Fibroblast of skin of left quadriceps (primary cell): ENCODE results near the gene ZSCAN10.
A peak's percentile ranks its signal among the peaks of the same experiment; 100 is the strongest.
"Not testable (repeated sequence)": the region's sequence is repeated elsewhere in the genome, so short reads cannot be mapped to it uniquely, and the experiment has no call there.

Experiments
- DNase-seq, 2 experiments: peaks; one replicate each; pipeline ENCODE4 v3.0.0-alpha.2; 2013; ENCODE audit warnings: low read depth in 2 of 2

Gene ZSCAN10

DNA sequence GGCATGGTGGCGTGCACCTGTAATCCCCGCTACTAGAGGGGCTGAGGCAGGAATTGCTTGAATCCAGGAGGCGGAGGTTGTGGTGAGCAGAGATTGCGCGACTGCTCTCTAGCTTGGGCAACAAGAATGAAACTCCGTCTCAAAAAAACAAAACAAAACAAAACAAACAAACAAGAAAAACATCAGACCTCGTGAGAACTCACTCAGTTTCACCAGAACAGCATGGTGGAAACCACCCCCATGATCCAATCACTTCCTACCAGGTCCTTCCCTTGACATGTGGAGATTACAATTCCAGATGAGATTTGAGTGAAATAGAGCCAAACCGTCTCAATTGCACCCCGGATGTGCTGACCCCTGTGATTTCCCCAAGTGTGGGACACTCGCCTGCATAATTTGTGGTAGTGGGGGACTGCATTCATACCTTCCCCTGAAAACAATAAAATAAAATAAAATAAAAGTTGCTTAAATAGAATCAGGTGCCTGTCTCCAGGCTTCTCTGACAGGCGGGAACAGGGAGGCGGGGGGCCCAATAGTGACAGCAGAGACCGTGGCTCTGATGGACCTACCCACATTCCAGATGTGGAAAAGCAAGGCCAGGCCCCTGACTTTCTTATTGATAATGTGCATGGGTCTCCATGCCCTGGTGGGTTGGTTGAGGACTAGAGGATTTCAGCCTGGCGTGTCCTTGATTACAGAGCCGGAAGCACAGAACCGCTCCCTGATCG lies 13.1 kb downstream of the ZSCAN10 start:
- DNase-seq, result no peak

DNA sequence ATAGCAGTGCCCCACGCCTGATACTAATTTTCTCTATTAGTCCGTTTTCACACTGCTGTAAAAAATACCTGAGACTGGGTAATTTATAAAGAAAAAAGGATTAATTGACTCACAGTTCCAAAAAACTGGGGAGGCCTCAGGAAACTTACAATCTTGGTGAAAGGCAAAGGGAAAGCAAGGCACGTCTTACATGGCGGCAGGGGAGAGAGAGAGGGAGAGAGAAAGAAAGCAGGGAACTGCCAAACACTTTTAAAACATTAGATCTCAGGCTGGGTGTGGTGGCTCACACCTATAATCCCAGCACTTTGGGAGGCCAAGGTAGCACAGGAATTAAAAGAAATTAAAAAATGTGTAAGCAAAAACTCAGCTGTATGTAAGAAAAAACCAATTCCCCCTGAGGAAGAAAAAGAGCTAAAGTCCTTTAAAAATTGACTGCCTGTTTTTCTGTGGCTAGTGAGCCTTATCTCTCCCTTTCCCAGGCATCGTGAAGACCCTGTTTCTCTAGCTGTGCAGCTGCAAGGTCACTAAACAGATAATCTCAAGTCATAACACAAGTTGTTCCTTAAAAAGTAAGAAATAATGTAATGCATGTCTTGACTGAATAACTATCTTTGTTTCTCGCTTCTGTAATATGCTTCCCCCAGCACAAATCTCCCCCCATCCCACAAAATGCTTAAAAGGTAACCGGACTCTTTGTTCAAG lies 14.0 kb downstream of the ZSCAN10 start:
- no peak for DNase-seq

DNA sequence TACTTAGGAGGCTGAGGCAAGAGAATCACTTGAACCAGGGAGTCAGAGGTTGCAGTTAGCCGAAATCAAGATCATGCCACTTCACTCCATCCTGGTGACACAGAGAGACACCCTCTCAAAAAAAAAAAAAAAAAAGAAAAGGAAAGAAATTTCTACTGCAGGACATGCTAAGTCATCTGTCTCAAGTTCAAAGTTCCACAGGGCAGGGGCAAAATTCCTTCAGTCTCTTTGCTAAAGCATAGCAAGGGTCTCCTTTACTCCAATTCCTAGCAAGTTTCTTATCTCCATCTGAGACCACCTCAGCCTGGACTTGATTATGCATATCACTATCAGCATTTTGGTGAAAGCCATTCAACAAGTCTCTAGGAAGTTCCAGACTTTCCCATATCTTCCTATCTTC lies 14.6 kb downstream of the ZSCAN10 start:
- no peak for DNase-seq

DNA sequence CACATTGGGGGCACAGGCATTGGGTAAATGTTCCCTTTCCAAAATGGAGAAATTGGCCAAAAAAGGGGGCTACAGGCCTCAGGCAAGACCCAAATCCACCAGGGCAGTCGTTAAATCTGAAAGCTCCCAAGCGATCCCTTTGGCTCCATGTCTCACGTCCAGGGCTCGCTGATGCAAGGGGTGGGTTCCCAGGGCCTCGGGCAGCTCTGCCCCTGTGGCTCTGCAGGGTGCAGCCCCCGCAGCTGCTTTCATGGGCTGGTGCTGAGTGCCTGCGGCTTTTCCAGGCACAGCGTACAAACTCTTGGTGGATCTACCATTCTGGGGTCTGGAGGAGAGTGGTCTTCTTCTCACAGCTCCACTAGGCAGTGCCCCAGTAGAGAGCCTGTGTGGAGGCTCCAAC lies 15.7 kb downstream of the ZSCAN10 start:
- not testable (repeated sequence) for DNase-seq

DNA sequence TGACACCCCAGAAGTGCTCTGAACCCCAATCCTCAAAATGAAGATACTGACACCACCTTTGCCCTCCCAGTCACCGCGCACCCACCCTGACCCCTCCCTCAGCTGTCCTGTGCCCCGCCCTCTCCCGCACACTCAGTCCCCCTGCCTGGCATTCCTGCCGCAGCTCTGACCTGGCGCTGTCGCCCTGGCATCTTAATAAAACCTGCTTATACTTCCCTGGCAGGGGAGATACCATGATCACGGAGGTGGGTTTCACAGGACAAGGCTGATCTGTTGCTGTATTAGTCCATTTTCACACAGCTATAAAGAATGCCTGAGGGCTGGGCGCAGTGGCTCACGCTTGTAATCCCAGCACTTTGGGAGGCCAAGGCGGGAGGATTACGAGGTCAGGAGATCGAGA lies 17.1 kb downstream of the ZSCAN10 start:
- not testable (repeated sequence) for DNase-seq

DNA sequence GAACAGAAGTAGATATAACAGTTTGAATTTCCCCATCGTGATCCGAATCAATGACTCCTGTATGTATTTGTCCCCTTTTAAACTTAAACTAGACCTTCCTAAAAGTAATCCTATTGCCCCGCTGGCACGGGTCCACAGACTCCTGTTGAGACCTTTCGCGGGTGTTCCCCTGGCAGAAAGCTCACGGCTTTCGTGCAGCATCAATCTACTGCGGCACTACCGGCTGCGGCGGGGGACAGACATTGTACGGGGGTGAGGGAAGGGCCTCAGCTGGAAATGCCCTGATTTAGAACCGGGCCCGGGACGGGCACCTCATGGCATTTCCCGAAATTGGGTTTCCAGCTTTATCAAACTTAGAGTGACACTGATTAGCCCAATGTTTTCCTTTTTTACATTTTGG lies 19.1 kb downstream of the ZSCAN10 start:
- no peak for DNase-seq

DNA sequence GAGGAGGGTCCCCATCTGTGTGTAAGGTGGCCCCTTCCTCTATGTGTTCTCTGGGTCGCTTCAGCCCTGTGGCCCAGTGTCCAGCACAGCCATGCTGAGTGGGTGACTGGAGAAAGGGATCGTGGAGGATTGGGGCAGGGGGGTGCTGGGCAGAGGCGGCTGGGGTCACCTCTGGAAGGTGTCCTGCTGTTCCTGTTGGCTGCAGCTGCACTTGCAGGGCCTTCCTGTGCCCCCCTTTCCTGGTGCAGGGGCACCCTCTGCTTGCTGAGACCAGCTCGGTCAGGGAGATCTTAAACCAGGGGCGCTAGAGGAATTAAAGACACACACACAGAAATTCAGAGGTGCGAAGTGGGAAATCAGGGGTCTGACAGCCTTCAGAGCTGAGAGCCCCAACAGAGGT lies 22.5 kb downstream of the ZSCAN10 start:
- no peak for DNase-seq

DNA sequence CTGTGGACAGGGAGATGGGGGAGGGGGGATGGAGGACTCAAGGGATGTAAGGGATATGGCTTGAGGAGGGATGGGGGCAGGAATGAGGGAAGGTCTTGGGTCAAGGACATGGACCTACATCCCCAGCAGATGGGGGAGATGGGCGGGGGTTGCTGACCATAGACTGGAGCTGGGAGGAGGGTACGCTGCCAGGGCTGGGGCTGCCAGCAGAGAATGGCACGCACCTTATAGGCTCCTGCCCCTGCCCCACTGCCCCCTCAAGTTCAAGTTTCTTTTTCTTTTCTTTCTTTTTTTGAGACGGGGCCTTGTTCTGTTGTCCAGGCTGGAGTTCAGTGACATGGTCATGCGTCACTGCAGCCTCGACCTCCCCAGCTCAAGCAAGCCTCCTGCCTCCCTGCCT lies 23.1 kb downstream of the ZSCAN10 start:
- not testable (repeated sequence) for DNase-seq

DNA sequence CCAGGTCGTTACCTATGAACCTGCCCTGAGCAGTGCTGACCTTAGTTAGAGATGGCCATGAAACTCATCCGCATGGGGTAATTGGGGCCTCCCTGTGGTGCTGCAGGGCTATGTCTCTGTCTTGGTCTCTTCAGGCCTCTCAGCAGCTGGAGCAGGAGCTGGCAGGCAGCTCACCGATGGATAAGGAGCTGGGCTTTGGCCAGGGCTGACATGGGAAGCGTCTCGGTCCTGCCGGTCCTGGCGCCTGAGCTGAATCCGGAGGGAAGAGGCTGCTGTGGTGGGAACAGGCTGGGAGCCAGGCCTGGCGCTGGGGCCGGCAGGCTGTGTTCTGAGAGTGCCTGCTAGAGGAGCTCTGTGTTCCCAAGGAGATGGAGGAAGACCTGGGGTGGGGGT lies 23.6 kb downstream of the ZSCAN10 start:
- DNase-seq, result no peak

DNA sequence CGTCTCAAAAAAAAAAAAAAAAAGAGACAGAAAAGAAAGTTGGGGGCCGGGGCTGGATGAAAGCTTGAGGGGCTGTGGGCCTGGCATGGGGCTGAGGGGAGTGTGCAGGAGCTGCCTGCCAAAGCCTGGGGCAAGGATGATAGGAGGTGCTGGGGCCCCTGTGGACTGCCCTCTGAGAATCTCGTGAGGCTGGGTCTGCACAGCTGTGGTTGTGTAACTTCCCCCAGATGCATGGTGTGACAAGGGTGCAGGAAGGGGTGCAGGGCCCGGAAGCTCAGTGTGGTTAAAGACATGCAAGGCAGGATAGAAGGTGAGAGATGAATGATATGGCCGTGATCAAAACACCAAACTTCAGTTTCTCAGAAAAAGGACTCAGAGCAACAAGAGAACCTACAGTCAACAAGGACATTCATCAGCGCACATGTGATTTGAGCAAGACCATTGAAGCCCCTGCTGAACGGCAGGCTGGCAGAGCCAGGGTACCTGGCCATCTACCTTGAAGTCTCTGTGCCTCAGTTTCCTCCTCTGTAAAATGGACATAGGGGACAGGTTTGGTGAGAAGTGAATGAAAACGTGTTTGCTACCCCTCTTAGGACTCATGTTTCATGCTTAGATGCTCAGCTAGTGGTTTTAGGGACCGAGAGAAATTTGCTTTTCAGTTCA lies 24.1 kb downstream of the ZSCAN10 start:
- no peak for DNase-seq

DNA sequence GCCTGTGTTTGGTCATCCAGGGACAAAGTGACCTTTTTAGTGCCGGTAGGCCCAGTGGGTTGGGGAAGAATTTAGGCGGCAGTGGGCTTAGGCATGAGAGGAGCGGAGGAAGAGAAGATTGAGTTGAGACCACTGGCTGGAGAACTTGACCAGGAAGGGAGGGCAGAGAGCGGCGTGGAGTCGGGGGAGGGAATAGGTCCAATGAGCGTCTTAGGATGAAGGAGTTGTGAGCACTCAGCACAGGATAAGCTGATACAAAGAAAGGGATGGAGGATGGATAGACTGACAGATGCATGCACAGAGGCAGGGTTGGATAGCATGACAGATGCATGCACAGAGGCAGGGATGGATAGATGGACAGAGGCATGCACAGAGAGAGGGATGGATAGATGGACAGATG lies 25.6 kb downstream of the ZSCAN10 start:
- no peak for DNase-seq

DNA sequence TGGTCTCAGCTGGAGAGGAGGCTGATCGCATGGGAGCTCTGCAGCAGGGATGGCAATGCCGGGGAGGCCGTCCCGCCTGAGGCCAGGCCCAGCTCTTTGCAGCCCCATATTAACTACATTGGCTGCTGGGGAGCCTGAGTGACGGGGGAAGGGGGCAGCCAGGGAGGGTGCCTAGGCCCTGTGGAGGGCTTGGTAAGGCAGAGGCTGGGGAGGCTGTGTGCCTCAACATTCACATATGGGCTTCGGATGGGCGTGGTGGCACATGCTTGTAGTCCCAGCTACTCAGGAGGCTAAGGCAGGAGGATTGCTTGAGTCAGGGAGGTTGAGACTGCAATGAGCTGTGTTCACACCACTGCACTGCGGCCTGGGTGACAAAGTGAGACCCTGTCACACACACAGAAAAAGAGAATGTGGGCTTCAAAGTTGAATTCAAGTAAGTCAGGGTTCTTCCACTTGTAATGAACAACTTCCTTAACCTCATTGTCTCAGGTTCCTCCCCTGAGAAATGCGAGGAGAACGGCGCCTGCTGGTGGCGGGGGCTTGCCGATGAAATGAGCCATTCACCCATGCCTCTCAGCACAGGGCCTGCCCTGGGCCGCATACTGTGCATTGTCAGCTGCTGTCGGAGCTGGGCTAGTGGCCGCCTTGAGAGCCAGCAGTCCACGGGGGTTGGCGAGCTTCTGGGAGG lies 26.4 kb downstream of the ZSCAN10 start:
- DNase-seq, result not testable (repeated sequence)

DNA sequence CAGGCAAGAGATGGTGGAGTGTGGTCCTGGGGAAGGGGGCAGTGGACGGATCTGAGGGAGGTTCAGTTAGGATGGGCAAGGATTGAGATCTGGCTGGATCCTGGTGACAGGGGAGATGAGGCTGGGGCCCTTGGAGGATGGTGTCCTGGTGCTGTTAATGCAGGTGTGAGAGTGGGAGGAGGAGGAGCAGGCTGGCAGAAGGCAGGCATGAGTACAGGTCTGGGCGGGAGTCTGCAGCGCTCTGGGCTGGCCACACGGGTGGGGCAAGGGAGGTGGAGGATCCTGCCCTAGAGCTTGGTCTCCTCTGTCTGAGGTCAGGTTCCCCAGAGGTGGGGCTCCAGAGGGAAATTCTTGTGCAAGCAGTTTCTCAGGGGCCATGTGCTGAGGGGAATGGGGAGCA lies 26.9 kb downstream of the ZSCAN10 start:
- not testable (repeated sequence) for DNase-seq

DNA sequence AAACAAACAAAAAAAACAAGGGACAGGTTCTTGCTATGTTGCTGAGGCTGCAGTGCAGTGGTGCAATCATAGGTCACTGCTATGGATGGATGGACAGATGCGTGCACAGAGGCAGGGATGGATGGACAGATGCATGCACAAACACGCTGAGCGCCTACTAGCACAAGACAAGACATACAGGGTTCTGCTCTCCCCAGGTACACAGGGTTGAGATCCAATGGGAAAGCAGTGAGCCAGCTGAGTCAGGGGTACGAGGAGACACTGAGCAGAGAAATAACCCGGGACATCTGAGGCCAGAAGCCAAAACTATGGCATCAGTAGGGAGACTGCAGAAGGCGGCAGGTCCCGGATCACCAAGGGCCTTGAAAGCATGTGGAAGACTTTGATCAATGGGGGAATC lies 27.4 kb downstream of the ZSCAN10 start:
- DNase-seq, result no peak

DNA sequence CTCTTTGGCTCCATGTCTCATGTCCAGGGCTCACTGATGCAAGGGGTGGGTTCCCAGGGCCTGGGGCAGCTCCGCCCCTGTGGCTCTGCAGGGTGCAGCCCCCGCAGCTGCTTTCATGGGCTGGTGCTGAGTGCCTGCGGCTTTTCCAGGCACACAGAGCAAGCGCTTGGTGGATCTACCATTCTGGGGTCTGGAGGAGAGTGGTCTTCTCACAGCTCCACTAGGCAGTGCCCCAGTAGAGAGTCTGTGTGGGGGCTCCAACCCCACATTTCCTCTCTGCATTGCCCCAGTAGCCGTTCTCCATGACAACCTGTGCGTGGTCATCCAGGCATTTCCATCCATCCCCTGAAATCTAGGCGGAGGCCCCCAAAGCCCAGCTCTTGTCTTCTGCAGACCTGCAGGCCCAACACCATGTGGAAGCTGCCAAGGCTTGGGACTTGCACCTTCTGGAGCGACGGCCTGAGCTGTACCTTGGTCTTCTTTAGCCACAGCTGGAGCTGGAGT lies 28.4 kb downstream of the ZSCAN10 start:
- DNase-seq, result no peak

DNA sequence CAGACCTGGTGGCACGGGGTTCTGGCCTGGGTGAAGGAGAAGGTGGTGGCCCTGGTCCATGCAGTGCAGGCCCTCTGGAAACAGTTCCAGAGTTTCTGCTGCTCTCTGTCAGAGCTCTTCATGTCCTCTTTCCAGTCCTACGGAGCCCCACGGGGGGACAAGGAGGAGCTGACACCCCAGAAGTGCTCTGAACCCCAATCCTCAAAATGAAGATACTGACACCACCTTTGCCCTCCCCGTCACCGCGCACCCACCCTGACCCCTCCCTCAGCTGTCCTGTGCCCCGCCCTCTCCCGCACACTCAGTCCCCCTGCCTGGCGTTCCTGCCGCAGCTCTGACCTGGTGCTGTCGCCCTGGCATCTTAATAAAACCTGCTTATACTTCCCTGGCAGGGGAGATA lies 29.9 kb downstream of the ZSCAN10 start:
- DNase-seq, result not testable (repeated sequence)

DNA sequence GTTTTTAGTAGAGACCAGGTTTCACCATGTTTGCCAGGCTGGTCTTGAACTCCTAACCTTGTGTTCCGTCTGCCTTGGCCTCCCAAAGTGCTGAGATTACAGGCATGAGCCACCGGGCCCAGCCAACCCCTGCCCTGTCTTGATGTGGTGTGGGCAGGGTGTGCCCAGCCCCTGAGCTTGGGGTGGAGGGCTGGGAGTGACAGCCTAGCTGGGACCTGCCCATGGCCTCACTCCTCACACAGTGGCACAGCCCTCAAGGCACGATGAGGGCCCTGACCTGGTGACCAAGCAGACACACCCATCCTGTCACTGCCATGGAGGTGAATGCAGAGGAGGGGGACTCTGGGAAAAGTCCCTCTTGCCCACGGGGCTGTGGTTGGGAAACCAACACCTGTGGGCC lies 30.6 kb downstream of the ZSCAN10 start:
- no peak for DNase-seq

DNA sequence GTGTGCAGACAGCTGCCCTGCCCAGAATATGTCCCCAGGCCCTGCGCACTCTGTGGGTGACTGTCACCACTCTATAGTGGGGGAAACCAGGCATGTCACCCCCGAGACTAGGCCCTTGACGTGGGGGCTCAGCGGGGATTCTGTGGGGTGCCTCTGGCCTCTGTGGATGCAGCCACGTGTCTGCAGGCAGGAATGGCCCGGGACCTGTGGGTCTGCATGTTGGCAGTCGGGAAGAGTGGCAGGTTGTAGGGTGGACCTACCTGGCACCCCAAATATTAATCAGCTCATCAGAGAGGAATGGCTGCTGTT lies 32.7 kb downstream of the ZSCAN10 start:
- DNase-seq, result no peak

DNA sequence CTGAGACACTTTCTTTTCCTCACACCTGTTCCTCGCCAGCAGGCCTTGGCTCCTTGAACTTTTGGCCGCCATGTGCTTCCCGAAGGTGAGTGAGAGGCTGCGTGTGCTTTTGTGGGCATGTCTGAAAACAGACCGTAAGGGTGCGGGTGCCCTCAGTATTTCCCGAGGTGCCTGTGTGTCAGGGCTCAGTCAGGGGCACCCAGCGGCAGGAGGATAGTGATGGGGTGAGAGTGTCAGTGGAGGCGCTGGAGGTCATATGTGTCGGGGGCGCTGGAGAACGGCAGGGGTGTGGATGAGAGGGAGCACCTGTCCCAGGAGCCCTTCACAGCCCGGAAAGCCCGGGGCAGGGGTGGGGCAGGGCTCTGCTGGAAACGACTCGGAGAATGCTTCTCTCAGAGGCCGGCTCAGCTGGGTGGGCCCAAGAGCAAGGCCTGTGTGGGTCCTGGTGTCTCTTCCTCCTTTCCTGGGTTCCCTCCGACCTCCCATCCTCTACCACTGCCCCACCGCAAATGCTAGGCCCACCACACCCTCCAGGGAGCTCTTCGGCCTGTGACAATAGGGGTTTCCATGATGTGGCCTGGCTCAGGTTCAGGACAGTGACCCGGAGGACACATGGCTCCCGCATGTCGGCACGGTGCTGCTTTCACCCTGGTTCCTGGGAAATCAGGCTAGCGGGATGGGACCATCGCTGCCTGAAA lies 33.2 kb downstream of the ZSCAN10 start:
- no peak for DNase-seq

DNA sequence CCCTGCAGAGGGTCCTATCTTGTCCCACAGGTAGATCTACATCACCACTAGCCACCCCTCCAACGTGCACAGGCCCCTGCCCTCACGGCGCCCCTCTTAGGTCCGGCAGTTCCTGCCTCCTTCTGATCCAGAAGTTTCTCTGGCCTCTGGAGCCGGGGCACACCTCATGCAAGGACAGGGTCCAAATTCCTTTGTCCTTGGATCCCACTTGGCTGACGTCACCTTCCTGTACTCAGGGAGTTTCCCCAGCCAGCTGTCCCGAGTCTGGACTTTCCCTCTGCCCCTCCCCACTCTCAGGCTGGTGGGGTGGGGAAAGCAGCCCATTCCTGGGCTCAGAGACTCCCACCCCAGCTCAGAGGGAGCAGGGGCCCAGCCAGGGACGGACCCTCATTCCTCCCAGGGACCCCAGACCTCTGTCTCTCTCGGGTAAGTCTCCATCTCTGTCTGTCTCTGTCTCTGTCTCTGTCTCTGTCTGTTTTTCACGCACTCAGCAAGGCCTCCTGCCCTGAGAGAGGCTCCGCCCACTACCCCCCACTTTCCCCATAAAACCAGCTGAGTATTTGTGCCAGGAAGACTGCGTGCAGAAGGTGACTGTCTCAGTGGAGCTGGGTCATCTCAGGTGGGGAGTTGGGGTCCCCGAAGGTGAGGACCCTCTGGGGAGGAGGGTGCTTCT lies 33.9 kb downstream of the ZSCAN10 start, which contains the start of gene IL32:
Gene IL32, plus strand, starts transcription at position 572 of the 673 bp plus-strand sequence. CDS start 172 bp downstream, outside the sequence.
- peak; percentile 11 to 15 for DNase-seq
